ENCODE data around the gene RALGAPB.

DNA sequence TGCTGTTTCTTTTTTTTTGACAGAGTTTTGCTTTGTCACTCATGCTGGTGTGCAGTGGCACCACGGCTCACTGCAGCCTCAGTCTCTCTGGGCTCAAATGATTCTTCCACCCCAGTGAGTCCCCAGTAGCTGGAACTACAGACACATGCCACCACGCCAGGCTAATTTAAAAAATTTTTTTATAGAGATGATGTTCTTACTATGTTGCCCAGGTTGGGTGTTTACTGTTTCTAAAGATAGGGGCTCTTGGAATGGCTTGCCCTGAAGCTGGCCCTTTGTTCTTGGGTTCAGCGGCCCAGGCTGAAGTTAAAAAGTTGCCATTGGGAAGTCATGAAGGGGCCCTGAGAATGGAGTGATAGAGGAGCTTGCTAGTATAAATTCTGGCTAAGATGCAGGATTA is 16.5 kb downstream of the RALGAPB start:
- TF ChIP-seq, protein P1, sequence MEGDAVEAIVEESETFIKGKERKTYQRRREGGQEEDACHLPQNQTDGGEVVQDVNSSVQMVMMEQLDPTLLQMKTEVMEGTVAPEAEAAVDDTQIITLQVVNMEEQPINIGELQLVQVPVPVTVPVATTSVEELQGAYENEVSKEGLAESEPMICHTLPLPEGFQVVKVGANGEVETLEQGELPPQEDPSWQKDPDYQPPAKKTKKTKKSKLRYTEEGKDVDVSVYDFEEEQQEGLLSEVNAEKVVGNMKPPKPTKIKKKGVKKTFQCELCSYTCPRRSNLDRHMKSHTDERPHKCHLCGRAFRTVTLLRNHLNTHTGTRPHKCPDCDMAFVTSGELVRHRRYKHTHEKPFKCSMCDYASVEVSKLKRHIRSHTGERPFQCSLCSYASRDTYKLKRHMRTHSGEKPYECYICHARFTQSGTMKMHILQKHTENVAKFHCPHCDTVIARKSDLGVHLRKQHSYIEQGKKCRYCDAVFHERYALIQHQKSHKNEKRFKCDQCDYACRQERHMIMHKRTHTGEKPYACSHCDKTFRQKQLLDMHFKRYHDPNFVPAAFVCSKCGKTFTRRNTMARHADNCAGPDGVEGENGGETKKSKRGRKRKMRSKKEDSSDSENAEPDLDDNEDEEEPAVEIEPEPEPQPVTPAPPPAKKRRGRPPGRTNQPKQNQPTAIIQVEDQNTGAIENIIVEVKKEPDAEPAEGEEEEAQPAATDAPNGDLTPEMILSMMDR (IDR thresholded peaks at IDR 0.05): no peak
- TF ChIP-seq POLR2A (IDR thresholded peaks at IDR 0.05): no peak

Measured in breast epithelium (tissue), 3 donors.